GM18505 (cell line): ENCODE measurements around the gene ICOSLG.

Source experiments
- ATAC-seq: cut with Tn5 transposase; IDR thresholded peaks from one replicate; pipeline ENCODE4 v1.9.1; 2021; ENCODE audit not compliant: unreplicated experiment
- POLR2A ChIP-seq: IDR thresholded peaks from 4 replicates; pipeline ENCODE4 v1.6.1; 2011; ENCODE audit warnings: borderline replicate concordance; ENCODE audit not compliant: insufficient read depth, insufficient read length; ENCODE audit errors: extremely low read depth

The ICOSLG gene

GRCh38 chr21:44275041-44275440 is 34.3 kb upstream of the ICOSLG start:
- TF ChIP-seq POLR2A, result no peak
- no peak for ATAC-seq

- no peak for TF ChIP-seq POLR2A
- no peak for ATAC-seq
These were observed 32.3 kb upstream of the ICOSLG start for GRCh38 chr21:44273046-44273445.

GRCh38 chr21:44272284-44272858 is 31.6 kb upstream of the ICOSLG start:
- TF ChIP-seq POLR2A, result no peak
- ATAC-seq, result no peak

GRCh38 chr21:44271558-44272283 is 31.0 kb upstream of the ICOSLG start:
- no peak for TF ChIP-seq POLR2A

GRCh38 chr21:44269090-44269489 is 28.3 kb upstream of the ICOSLG start:
- no peak for ATAC-seq
- TF ChIP-seq POLR2A, result no peak

More at GRCh38 chr21:44271558-44272283, 31.0 kb upstream of the ICOSLG start:
- ATAC-seq, result no peak

GRCh38 chr21:44267655-44268142 is 27.0 kb upstream of the ICOSLG start:
- no peak for TF ChIP-seq POLR2A
- ATAC-seq, result no peak

GRCh38 chr21:44265734-44266270 is 25.1 kb upstream of the ICOSLG start:
- TF ChIP-seq POLR2A, result no peak
- ATAC-seq, result no peak

GRCh38 chr21:44263768-44264167 is 23.0 kb upstream of the ICOSLG start:
- no peak for TF ChIP-seq POLR2A

GRCh38 chr21:44263221-44263760 is 22.5 kb upstream of the ICOSLG start:
- TF ChIP-seq POLR2A, result no peak
- no peak for ATAC-seq

More at GRCh38 chr21:44263768-44264167, 23.0 kb upstream of the ICOSLG start:
- ATAC-seq, result no peak

GRCh38 chr21:44262338-44263056 is 21.8 kb upstream of the ICOSLG start:
- no peak for TF ChIP-seq POLR2A
- ATAC-seq, result no peak

- no peak for TF ChIP-seq POLR2A
- ATAC-seq, result no peak
These were observed 21.0 kb upstream of the ICOSLG start, which contains the start of gene DNMT3L for GRCh38 chr21:44261675-44262295. Gene DNMT3L (minus strand): TSS chr21:44261897. CDS start chr21:44261259, 638 bp downstream.

GRCh38 chr21:44260791-44261631 is 20.3 kb upstream of the ICOSLG start:
- no peak for ATAC-seq
- TF ChIP-seq POLR2A, result no peak
